A673 (cell line): ENCODE data around the gene STAB2. TPM values are rescaled to one million over a fixed set of nuclear protein-coding genes. Genes with fewer than 3 reads are reported as not detected.

Source experiments
- BruUV-seq: library from RNA; stranded (reverse); fragments of 400-500 nt; replicated peaks from 2 replicates; lab custom pipeline; 2021; lab: Mats Ljungman, UMichigan
- CTCF ChIA-PET: fragments of 300-600 bp; sonication (Branson Sonifier 250); formaldehyde crosslinking; loops from one replicate; lab custom pipeline; 2022; ENCODE audit warnings: antibody characterized with exemption; lab: Charles Lee
- POLR2A ChIA-PET: fragments of 300-600 bp; sonication (Branson Sonifier 250); formaldehyde crosslinking; loops from one replicate; lab custom pipeline; 2022; ENCODE audit warnings: antibody characterized with exemption; ENCODE audit not compliant: low non-redundant PET; lab: Charles Lee
- DNase-seq: peaks from one replicate; pipeline ENCODE4 v3.0.0-alpha.2; 2015; ENCODE audit warnings: low spot score
- H3K27ac ChIP-seq: fragments of 200-600 bp; sonication (generic); 2 replicates; pipeline ENCODE4 v1.5.1; 2016; ENCODE audit warnings: mixed run types, low read depth, mild to moderate bottlenecking, mixed read lengths, antibody characterized with exemption, low read length; ENCODE audit not compliant: poor library complexity, severe bottlenecking
- H3K27me3 ChIP-seq: fragments of 200-600 bp; sonication (generic); replicated peaks from 2 replicates; pipeline ENCODE4 v1.6.1; 2017; ENCODE audit warnings: mixed run types, low read depth, mild to moderate bottlenecking, mixed read lengths, antibody characterized with exemption, low read length; ENCODE audit not compliant: insufficient read depth, poor library complexity
- H3K36me3 ChIP-seq: fragments of 200-600 bp; sonication (generic); 2 replicates; pipeline ENCODE4 v1.6.1; 2016; ENCODE audit warnings: mixed run types, mild to moderate bottlenecking, mixed read lengths, antibody characterized with exemption, low read length; ENCODE audit not compliant: insufficient read depth, poor library complexity, severe bottlenecking
- H3K4me1 ChIP-seq: fragments of 200-600 bp; sonication (generic); 2 replicates; pipeline ENCODE4 v1.6.1; 2017; ENCODE audit warnings: mixed run types, mild to moderate bottlenecking, mixed read lengths, antibody characterized with exemption, low read length; ENCODE audit not compliant: insufficient read depth, poor library complexity, severe bottlenecking
- H3K4me3 ChIP-seq: fragments of 200-600 bp; sonication (generic); 2 replicates; pipeline ENCODE4 v1.5.1; 2016; ENCODE audit warnings: low read depth, mixed run types, mild to moderate bottlenecking, mixed read lengths, low read length; ENCODE audit not compliant: poor library complexity, severe bottlenecking
- H3K9me3 ChIP-seq: fragments of 200-600 bp; sonication (generic); 2 replicates; pipeline ENCODE4 v1.6.1; 2016; ENCODE audit warnings: mixed run types, low read depth, mild to moderate bottlenecking, mixed read lengths, antibody characterized with exemption, low read length; ENCODE audit not compliant: poor library complexity, severe bottlenecking
- EZH2 ChIP-seq: fragments of 200-600 bp; sonication (generic); IDR thresholded peaks from 2 replicates; pipeline ENCODE4 v1.6.1; 2017; ENCODE audit warnings: borderline replicate concordance, low read depth, mild to moderate bottlenecking, mixed read lengths, antibody characterized with exemption, low read length; ENCODE audit not compliant: poor library complexity, severe bottlenecking
- intact Hi-C: fragments of 100-400 bp; cut with micrococcal nuclease; formaldehyde crosslinking; loops from one replicate; pipeline ENCODE4 v1.10.0; 2022; ENCODE audit not compliant: unreplicated experiment
- total RNA-seq: library from RNA; stranded (reverse); gene quantifications from 2 replicates; pipeline ENCODE4 v1.2.3, GENCODE V29; 2021
- TF ChIP-seq, protein P1 (sequence below): fragments of 300-800, 200-600 bp; sonication (generic); conservative IDR thresholded peaks from 2 replicates; pipeline ENCODE4 v1.5.1; 2017; ENCODE audit warnings: low read depth, mild to moderate bottlenecking, antibody characterized with exemption, low read length, moderate library complexity, mixed read lengths

The STAB2 gene
- total RNA-seq, 1 experiment from 2014 or later = not detected

DNA sequence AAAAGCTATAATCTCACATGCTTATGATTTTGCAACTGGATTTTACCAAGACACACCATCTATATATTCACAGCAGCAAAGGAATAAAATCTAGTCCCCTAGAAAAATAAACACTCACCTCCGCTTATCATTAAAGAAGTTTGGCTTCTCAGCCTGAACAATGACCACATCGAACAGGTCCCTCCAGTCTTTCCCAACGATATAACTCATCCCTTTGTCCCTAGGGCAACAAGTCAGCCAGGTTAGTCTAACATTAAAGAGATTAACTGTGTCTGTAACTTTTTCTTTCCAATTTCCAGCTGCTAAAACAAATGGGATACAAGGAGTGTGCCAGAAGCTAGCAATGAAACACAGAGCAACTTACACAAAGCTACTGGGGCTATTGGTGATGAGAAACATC, 206.0 kb downstream of the STAB2 start:
- Histone ChIP-seq H3K4me1 (peaks cover 16% of the 10 kb centered on the region), H3K27me3 (no peaks in the 10 kb centered on the region), H3K4me3 (no peak overlapping the region), H3K36me3 (peaks cover 17% of the 10 kb centered on the region), H3K9me3 (no peaks in the 10 kb centered on the region), H3K27ac (no peak overlapping the region)
- DNase-seq = no peak
- no peak for TF ChIP-seq EZH2
- TF ChIP-seq, protein P1, sequence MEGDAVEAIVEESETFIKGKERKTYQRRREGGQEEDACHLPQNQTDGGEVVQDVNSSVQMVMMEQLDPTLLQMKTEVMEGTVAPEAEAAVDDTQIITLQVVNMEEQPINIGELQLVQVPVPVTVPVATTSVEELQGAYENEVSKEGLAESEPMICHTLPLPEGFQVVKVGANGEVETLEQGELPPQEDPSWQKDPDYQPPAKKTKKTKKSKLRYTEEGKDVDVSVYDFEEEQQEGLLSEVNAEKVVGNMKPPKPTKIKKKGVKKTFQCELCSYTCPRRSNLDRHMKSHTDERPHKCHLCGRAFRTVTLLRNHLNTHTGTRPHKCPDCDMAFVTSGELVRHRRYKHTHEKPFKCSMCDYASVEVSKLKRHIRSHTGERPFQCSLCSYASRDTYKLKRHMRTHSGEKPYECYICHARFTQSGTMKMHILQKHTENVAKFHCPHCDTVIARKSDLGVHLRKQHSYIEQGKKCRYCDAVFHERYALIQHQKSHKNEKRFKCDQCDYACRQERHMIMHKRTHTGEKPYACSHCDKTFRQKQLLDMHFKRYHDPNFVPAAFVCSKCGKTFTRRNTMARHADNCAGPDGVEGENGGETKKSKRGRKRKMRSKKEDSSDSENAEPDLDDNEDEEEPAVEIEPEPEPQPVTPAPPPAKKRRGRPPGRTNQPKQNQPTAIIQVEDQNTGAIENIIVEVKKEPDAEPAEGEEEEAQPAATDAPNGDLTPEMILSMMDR = no peak
- ChIA-PET CTCF (no interaction called here), POLR2A (no interaction called here)
- intact Hi-C loops = no loop called here
- BruUV-seq = no TSS peak

DNA sequence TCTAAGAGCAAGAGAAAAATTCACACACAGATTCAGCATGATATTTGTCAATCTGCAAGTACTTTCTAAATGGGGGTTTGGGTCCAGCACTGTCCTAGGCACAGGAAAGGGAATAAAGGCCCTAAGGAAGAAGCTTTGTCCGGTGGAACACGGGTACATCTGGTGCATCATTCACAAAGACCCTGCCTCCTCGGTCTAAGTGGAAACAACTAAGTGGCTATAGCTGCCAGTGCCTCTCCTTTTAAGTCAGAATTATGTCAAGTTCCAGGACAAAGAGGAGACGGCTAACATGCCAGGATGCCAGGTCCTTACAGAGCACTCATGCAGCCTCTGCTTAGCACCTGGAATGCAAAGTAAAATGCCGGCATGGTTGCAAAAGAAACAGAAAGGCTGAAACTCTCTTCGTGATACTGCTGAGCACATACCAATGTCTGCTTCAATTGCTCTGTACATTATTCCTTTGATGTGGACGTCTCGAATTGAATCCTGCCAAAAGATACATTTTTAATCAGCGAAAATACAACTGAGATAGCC, 206.5 kb downstream of the STAB2 start:
- no peak overlapping the region for H3K4me3 ChIP-seq
- H3K27me3 ChIP-seq = no peaks in the 10 kb centered on the region
- TF ChIP-seq EZH2 = no peak
- TF ChIP-seq, protein P1 = no peak
- H3K4me1 ChIP-seq = peaks cover 18% of the 10 kb centered on the region
- H3K27ac ChIP-seq = no peak overlapping the region
- no TSS peak for BruUV-seq
- CTCF ChIA-PET = no interaction called here
- no peak for DNase-seq
- POLR2A ChIA-PET = no interaction called here
- H3K9me3 ChIP-seq = no peaks in the 10 kb centered on the region
- intact Hi-C loops = no loop called here
- peaks cover 19% of the 10 kb centered on the region for H3K36me3 ChIP-seq

DNA sequence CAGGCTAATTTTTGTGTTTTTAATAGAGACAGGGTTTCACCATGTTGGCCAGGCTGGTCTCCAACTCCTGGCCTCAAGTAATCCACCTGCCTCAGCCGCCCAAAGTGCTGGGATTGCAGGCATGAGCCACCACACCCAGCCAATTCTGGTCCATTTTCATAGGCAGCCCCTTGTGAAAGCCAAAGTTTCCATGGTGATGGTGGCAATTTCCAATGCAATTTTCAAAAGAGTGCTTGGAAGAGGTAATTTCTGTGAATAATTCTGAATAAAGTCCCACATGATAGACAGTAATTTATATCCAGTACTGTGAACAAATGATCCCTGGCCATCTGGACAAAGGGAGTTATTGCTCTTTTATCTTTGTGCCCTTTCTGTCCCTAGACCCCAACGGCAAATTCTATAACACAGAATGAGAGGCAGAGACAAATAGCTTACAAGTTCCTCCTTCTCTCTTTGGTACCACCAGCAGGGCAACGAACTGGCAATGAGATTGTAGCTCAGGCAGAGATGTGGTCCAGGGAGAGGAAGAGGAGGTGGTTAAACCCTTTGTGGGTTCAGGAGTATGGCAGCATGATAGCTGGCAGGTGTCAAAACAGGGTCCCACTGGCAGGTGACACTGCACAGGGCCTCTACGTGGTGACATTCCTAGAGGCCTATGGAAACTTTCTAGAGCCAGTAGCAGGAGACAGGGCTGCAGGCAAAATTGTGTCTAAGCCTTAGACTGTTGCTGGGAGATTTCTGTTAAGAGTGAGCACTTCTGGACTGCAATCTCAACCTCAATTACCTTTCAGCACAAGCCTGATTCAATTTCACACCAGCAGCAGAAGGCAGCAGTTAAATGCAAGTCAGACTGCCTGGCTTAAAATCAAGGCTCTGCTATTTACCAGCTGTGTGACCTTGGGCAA, 207.5 kb downstream of the STAB2 start:
- DNase-seq = no peak
- Histone ChIP-seq H3K27me3 (no peaks in the 10 kb centered on the region), H3K27ac (no peak overlapping the region), H3K9me3 (peaks cover 6% of the 10 kb centered on the region), H3K36me3 (peaks cover 23% of the 10 kb centered on the region), H3K4me3 (no peak overlapping the region), H3K4me1 (peaks cover 27% of the 10 kb centered on the region)
- CTCF ChIA-PET = no interaction called here
- intact Hi-C loops = no loop called here
- POLR2A ChIA-PET = no interaction called here
- TF ChIP-seq, protein P1 = no peak
- TF ChIP-seq EZH2 = no peak
- no TSS peak for BruUV-seq
